Muscle layer of duodenum (tissue), 2 donors: ENCODE measurements around the gene ACTR8.
A peak's percentile ranks its signal among the peaks of the same experiment; 100 is the strongest.
"Not testable (repeated sequence)": the region's sequence is repeated elsewhere in the genome, so short reads cannot be mapped to it uniquely, and the experiment has no call there.

Experiments
- H3K27ac ChIP-seq: one replicate; pipeline ENCODE4 v1.7.0; 2013; ENCODE audit warnings: mild to moderate bottlenecking, low read length
- H3K27me3 ChIP-seq: one replicate; pipeline ENCODE4 v1.7.0; 2013; ENCODE audit warnings: low read depth, mild to moderate bottlenecking, control low read depth, low read length
- H3K36me3 ChIP-seq, 2 donors: one replicate each; pipeline ENCODE4 v1.7.0; 2013; ENCODE audit warnings: low read length in 2 of 2, control low read depth in 1 of 2, mild to moderate bottlenecking in 1 of 2; ENCODE audit not compliant: insufficient read depth in 2 of 2, control insufficient read depth in 1 of 2
- H3K4me1 ChIP-seq, 2 donors: one replicate each; pipeline ENCODE4 v1.7.0; 2013; ENCODE audit warnings: low read length in 2 of 2, mild to moderate bottlenecking in 2 of 2, control low read depth in 1 of 2, moderate library complexity in 1 of 2; ENCODE audit not compliant: insufficient read depth in 2 of 2, control insufficient read depth in 1 of 2
- H3K4me3 ChIP-seq, 2 donors: one replicate each; pipeline ENCODE4 v1.7.0; 2013; ENCODE audit warnings: low read length in 2 of 2, low read depth in 1 of 2, mild to moderate bottlenecking in 1 of 2
- H3K9me3 ChIP-seq, 2 donors: one replicate each; pipeline ENCODE4 v1.7.0; 2013; ENCODE audit warnings: low read length in 2 of 2, control low read depth in 1 of 2, mild to moderate bottlenecking in 1 of 2; ENCODE audit not compliant: control insufficient read depth in 1 of 2
- donor health status: healthy.

ACTR8 gene

DNA sequence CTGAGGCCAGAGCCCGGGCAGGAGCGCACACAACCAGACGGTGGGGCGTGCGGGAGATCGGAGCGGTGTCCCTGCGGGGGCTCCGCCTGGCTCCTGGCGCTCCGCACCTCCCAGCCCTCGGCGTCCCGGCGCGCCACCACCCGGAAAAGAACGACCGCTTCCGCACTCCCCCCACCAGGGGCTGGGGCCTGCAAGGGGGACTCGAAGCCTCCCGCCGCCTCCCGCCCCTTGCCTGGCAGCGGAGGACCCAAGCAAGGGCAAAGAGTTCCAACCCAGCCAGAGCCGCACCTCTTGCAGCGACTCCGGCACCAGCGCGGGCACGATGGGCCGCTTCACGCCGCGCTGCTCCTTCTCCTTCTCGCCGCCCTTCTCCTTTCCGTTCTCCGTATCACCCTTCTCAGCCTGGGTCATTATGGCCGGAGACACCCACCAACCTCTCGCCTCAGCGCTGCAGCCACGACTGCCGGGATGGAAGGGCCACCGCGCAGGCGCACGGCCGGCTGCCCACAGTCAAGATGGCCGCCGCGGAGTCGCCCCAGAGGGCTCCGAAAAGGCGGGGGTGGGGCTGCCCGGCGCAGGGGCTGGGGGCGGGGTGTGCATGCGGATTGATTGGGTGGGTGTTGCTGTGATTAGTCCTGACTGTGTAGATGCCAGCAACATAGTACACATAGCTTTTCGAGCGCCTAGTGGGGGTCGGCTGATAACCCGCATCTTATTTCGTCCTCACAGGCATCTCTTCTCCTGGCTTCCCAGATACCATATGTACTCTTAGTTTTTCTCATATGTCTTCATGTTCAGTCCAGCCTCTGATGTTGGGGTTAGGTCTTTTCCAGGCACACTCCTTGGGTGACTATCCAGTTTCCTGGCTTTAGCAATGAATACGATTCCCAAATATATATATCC is at the start of gene ACTR8:
ACTR8 (minus strand) TSS at position 462 of the 903 bp plus-strand sequence; CDS start at position 411, 51 bp downstream.
- Histone ChIP-seq H3K36me3 (peaks cover 24 to 43% of the 10 kb centered on the region in 2 donors), H3K27ac (peak within 1 kb of the TSS; percentile 76), H3K4me1 (peaks cover 11 to 15% of the 10 kb centered on the region in 2 donors), H3K4me3 (peak within 1 kb of the TSS; percentile 82 to 98), H3K9me3 (no peaks in the 10 kb centered on the region), H3K27me3 (no peaks in the 10 kb centered on the region)

GRCh38 chr3:53927208-53927872 is 45.4 kb upstream of the ACTR8 start:
- not testable (repeated sequence) for H3K4me1 ChIP-seq, H3K27me3 ChIP-seq, H3K27ac ChIP-seq, H3K4me3 ChIP-seq, H3K9me3 ChIP-seq, H3K36me3 ChIP-seq

DNA sequence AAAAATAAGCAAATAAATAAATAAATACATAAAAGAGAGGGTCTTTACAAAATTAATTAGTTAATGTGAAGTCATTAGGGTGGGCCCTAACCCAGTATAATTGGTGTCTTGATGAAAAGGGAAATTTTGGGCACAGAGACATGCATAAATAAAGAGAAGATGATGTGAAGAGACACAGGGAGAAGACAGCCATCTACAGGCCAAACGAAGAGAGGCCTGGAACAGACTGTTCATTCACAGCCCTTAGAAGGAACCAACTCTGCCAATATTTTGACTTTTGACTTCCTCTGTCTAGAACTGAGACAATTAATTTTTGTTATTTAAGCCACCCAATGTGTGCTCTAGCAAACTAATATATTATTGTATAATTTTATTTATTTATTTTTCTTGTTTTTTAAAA is 39.3 kb upstream of the ACTR8 start:
- H3K27me3 ChIP-seq: no peaks in the 10 kb centered on the region
- no peak overlapping the region for H3K4me3 ChIP-seq
- H3K9me3 ChIP-seq: no peaks in the 10 kb centered on the region
- no peaks in the 10 kb centered on the region for H3K4me1 ChIP-seq
- no peak overlapping the region for H3K27ac ChIP-seq
- H3K36me3 ChIP-seq: no peaks in the 10 kb centered on the region

- Histone ChIP-seq H3K4me1 (no peaks in the 10 kb centered on the region), H3K36me3 (no peaks in the 10 kb centered on the region), H3K27ac (no peak overlapping the region), H3K4me3 (no peak overlapping the region), H3K27me3 (no peaks in the 10 kb centered on the region), H3K9me3 (no peaks in the 10 kb centered on the region)
These were observed 37.8 kb upstream of the ACTR8 start for GRCh38 chr3:53919741-53920140.

DNA sequence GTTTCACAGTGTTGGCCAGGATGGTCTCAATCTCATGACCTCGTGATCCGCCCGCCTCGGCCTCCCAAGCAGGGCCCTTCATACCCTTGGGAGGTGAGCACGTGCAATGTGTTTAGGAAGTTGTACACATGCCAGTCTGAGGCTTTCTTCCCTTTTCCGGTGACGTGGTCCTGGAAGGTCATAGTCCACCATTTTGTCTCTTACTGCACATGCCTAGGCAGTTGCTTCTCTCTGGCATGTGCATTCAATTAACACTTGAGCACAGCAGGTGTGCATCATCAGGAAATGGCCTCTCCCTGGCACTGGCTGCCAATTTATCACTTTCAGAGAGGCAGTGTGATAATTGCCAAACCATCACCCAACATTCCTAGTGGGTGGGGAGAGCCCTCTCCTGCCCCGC is 31.4 kb upstream of the ACTR8 start:
- Histone ChIP-seq H3K9me3 (no peaks in the 10 kb centered on the region), H3K27me3 (no peaks in the 10 kb centered on the region)

DNA sequence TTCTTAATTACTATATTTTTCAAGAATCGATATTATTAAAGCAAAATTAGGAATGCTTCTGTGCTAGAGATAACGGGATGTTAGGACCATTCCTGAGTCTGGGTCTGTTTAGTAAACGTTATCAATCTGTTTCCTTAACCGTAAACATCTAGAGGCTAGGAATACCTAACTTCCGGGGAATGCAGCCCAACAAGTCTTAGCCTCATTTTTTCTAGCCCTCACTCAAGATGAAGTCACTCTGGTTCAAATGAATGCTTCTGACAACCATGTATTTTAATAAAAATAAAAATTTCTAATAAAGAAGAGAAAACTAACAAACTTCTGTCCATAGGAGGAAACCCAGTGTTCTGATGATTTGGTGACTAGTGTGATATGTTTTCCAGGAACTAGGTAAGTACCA is 20.8 kb upstream of the ACTR8 start:
- H3K36me3 ChIP-seq: no peaks in the 10 kb centered on the region
- H3K27me3 ChIP-seq: peaks cover under 1% of the 10 kb centered on the region
- no peak overlapping the region for H3K4me3 ChIP-seq
- H3K9me3 ChIP-seq: no peaks in the 10 kb centered on the region
- H3K4me1 ChIP-seq: no peaks in the 10 kb centered on the region
- H3K27ac ChIP-seq: no peak overlapping the region

More for the DNA sequence above, 31.4 kb upstream of the ACTR8 start:
- Histone ChIP-seq H3K4me1 (no peaks in the 10 kb centered on the region), H3K36me3 (no peaks in the 10 kb centered on the region), H3K27ac (no peak overlapping the region), H3K4me3 (no peak overlapping the region)

GRCh38 chr3:53902067-53902466 is 20.1 kb upstream of the ACTR8 start:
- H3K27me3 ChIP-seq: peaks cover 6% of the 10 kb centered on the region
- H3K36me3 ChIP-seq: no peaks in the 10 kb centered on the region
- H3K9me3 ChIP-seq: no peaks in the 10 kb centered on the region
- no peak overlapping the region for H3K4me3 ChIP-seq
- H3K4me1 ChIP-seq: no peaks in the 10 kb centered on the region
- H3K27ac ChIP-seq: no peak overlapping the region

GRCh38 chr3:53900666-53901331 is 18.8 kb upstream of the ACTR8 start:
- H3K27me3 ChIP-seq: peaks cover 6% of the 10 kb centered on the region
- no peak overlapping the region for H3K4me3 ChIP-seq
- no peaks in the 10 kb centered on the region for H3K4me1 ChIP-seq
- no peaks in the 10 kb centered on the region for H3K36me3 ChIP-seq
- H3K9me3 ChIP-seq: no peaks in the 10 kb centered on the region
- no peak overlapping the region for H3K27ac ChIP-seq

- peaks cover 6% of the 10 kb centered on the region for H3K27me3 ChIP-seq
- no peak overlapping the region for H3K27ac ChIP-seq
These were observed 17.8 kb upstream of the ACTR8 start for GRCh38 chr3:53899750-53900149.

DNA sequence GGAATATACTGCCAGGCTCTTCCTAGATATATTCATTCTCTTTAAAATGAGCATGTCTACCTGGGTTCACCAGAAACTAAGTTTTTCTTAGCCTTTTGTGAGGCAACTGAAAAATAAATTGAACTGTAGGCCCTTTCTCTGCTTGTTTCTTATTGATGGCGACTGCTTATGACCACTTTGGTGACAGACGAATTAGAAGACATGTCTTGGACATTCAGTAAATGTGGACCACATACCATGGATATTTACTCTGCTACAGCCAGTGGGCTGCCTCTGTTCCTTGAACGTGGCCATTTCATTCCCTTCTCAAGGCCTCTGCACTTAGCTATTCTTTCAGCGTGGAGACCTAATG is 10.3 kb upstream of the ACTR8 start:
- no peaks in the 10 kb centered on the region for H3K9me3 ChIP-seq
- peaks cover 1% of the 10 kb centered on the region for H3K27me3 ChIP-seq
- peak overlapping the region; percentile 73 to 92 for H3K4me3 ChIP-seq
- H3K4me1 ChIP-seq: peaks cover 0 to 16% of the 10 kb centered on the region in 2 donors
- H3K36me3 ChIP-seq: no peaks in the 10 kb centered on the region
- peak overlapping the region; percentile 92 for H3K27ac ChIP-seq

More at GRCh38 chr3:53899750-53900149, 17.8 kb upstream of the ACTR8 start:
- Histone ChIP-seq H3K4me3 (no peak overlapping the region), H3K4me1 (no peaks in the 10 kb centered on the region), H3K9me3 (no peaks in the 10 kb centered on the region), H3K36me3 (no peaks in the 10 kb centered on the region)
